CD14-positive monocyte (primary cell): Measurements from ENCODE around the gene LILRA2. TPM values are rescaled to one million over a fixed set of nuclear protein-coding genes. Genes with fewer than 3 reads are reported as not detected.
A peak's percentile ranks its signal among the peaks of the same experiment; 100 is the strongest.

Source experiments
- DNase-seq, 3 donors: peaks; one replicate each; pipeline ENCODE4 v3.0.0-alpha.2; 2011 to 2022
- H2AFZ ChIP-seq: 2 replicates; pipeline ENCODE4 v1.6.0; 2012; ENCODE audit warnings: mild to moderate bottlenecking, low read depth, low read length, inconsistent platforms; ENCODE audit not compliant: insufficient read depth, poor library complexity, severe bottlenecking
- H3K27ac ChIP-seq, 2 donors: 1 replicate in 1 of 2; 2 replicates in 1 of 2; pipeline ENCODE4 v1.5.1; 2012 to 2013; ENCODE audit warnings: low read length in 2 of 2, control low read depth in 1 of 2, inconsistent platforms in 1 of 2, low read depth in 1 of 2, mild to moderate bottlenecking in 1 of 2
- H3K27me3 ChIP-seq, 2 donors: one replicate each; pipeline versions ENCODE4 v1.6.0 to v1.6.1; 2011 to 2013; ENCODE audit warnings: low read length in 2 of 2; ENCODE audit not compliant: control insufficient read depth in 2 of 2, insufficient read depth in 2 of 2
- H3K36me3 ChIP-seq, 2 donors: replicated peaks in 1 of 2; 1 replicate in 1 of 2; 2 replicates in 1 of 2; pipeline versions ENCODE4 v1.5.1 to v1.6.1; 2012 to 2013; ENCODE audit warnings: low read length in 2 of 2, control low read depth in 1 of 2, inconsistent platforms in 1 of 2, mild to moderate bottlenecking in 1 of 2; ENCODE audit not compliant: insufficient read depth in 2 of 2, control insufficient read depth in 1 of 2
- H3K4me1 ChIP-seq, 2 donors: 1 replicate in 1 of 2; 2 replicates in 1 of 2; pipeline versions ENCODE4 v1.5.1 to v1.6.1; 2012 to 2013; ENCODE audit warnings: low read length in 2 of 2, control low read depth in 1 of 2, inconsistent platforms in 1 of 2, mild to moderate bottlenecking in 1 of 2, moderate library complexity in 1 of 2; ENCODE audit not compliant: insufficient read depth in 2 of 2, control insufficient read depth in 1 of 2
- H3K4me2 ChIP-seq: replicated peaks from 2 replicates; pipeline ENCODE3; 2012; ENCODE audit warnings: low read length, moderate library complexity, mild to moderate bottlenecking; ENCODE audit not compliant: poor library complexity, severe bottlenecking; ENCODE audit errors: extremely low read depth
- H3K4me3 ChIP-seq, 3 experiments: fragments of 200-600 bp in 1 of 3; sonication (generic) in 1 of 3; replicated peaks in 1 of 3; 1 replicate in 2 of 3; 2 replicates in 1 of 3; pipeline ENCODE4 v1.5.1; 2011 to 2013; ENCODE audit warnings: low read length in 3 of 3, mild to moderate bottlenecking in 3 of 3, control low read depth in 2 of 3, low read depth in 2 of 3, inconsistent platforms in 1 of 3, moderate library complexity in 1 of 3
- H3K79me2 ChIP-seq: 2 replicates; pipeline ENCODE4 v1.6.0; 2012; ENCODE audit warnings: mild to moderate bottlenecking, control low read depth, inconsistent platforms, low read length, moderate library complexity; ENCODE audit not compliant: insufficient read depth
- H3K9ac ChIP-seq: 2 replicates; pipeline ENCODE4 v1.6.0; 2017; ENCODE audit warnings: low read length, mild to moderate bottlenecking; ENCODE audit not compliant: insufficient read depth, poor library complexity, severe bottlenecking
- H3K9me3 ChIP-seq, 2 donors: replicated peaks in 1 of 2; 1 replicate in 1 of 2; 2 replicates in 1 of 2; pipeline versions ENCODE4 v1.5.1 to v1.6.1; 2012 to 2013; ENCODE audit warnings: low read length in 2 of 2, control low read depth in 1 of 2; ENCODE audit not compliant: control insufficient read depth in 1 of 2, insufficient read depth in 1 of 2
- H4K20me1 ChIP-seq: 2 replicates; pipeline ENCODE4 v1.6.0; 2012; ENCODE audit warnings: mild to moderate bottlenecking, low read length, control low read depth, moderate library complexity; ENCODE audit not compliant: insufficient read depth
- H3K27ac Mint-ChIP-seq, 7 donors: one replicate each; pipeline ENCODE4 v1.8.0; 2020; ENCODE audit warnings: mild to moderate bottlenecking in 7 of 7, mixed read lengths in 7 of 7, moderate library complexity in 6 of 7, inconsistent platforms in 2 of 7
- H3K27me3 Mint-ChIP-seq, 3 donors: one replicate each; pipeline ENCODE4 v1.8.0; 2021 to 2022; ENCODE audit warnings: low read depth in 3 of 3, mild to moderate bottlenecking in 3 of 3, mixed read lengths in 3 of 3, moderate library complexity in 3 of 3, inconsistent platforms in 1 of 3
- H3K36me3 Mint-ChIP-seq, 2 donors: one replicate each; pipeline ENCODE4 v1.8.0; 2020; ENCODE audit warnings: mixed read lengths in 2 of 2, inconsistent platforms in 1 of 2, mild to moderate bottlenecking in 1 of 2
- H3K4me1 Mint-ChIP-seq: one replicate; pipeline ENCODE4 v1.8.0; 2020; ENCODE audit warnings: mild to moderate bottlenecking, mixed read lengths
- H3K4me3 Mint-ChIP-seq, 2 donors: one replicate each; pipeline ENCODE4 v1.8.0; 2020; ENCODE audit warnings: mild to moderate bottlenecking in 2 of 2, mixed read lengths in 2 of 2, moderate library complexity in 1 of 2
- H3K9me3 Mint-ChIP-seq, 7 donors: one replicate each; pipeline ENCODE4 v1.8.0; 2020 to 2022; ENCODE audit warnings: mixed read lengths in 7 of 7, mild to moderate bottlenecking in 6 of 7, moderate library complexity in 6 of 7, inconsistent platforms in 2 of 7
- WGBS: methylation state at CpG from one replicate; pipeline ENCODE4 v1.1.5; 2013; ENCODE audit warnings: missing lambda C conversion rate; ENCODE audit not compliant: insufficient coverage; 5-methylcytosine and 5-hydroxymethylcytosine counted together
- intact Hi-C, 2 donors: fragments of 100-400 bp; cut with micrococcal nuclease; formaldehyde crosslinking; loops; one replicate each; pipeline versions ENCODE4 v1.15.0 to v1.15.1; 2023
- polyA plus RNA-seq, 3 donors: library from polyadenylated mRNA; depleted of rRNA in 1 of 3; unstranded in 2 of 3; stranded (reverse) in 1 of 3; fragments of 300-500 nt in 2 of 3; fragments of >200 nt in 1 of 3; fragmentation: Illumina TruSeq in 2 of 3; gene quantifications; 1 replicate in 2 of 3; 2 replicates in 1 of 3; pipeline ENCODE4 v1.2.3, GENCODE V29; 2012 to 2021
- TF ChIP-seq, protein P1 (sequence below): fragments of 200-600 bp; IDR thresholded peaks from one replicate; pipeline ENCODE4 v1.8.0; 2022; ENCODE audit warnings: antibody characterized with exemption, mild to moderate bottlenecking

The LILRA2 gene
- polyA plus RNA-seq, 3 donors: 333 to 451 (median 377) TPM

DNA sequence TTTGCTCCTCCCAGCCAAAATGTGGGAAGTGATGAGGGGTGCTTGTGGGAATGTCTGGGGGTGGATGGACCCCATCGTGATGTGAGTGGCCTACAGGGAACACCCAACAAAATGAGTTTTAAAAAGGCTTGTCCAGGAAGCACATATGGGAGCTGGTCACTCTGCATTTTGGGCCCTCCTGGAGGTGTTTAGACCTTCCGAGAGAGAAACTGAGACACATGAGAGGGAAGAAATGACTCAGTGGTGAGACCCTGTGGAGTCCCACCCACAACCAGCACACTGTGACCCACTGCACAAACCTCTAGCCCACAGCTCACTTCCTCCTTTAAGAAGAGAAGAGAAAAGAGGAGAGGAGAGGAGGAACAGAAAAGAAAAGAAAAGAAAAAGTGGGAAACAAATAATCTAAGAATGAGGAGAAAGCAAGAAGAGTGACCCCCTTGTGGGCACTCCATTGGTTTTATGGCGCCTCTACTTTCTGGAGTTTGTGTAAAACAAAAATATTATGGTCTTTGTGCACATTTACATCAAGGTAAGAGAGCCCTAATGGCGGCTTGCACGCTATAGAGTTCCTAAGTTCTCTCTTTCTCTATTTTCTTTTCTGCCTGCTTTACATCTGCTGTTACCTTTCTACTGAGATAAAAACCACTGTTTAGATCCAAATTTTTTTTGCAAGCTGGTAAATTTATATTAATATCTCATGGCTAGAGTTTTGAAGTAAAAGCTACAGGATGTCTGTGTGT, 43.4 kb downstream of the LILRA2 start:
- Histone ChIP-seq H3K27ac (peak overlapping the region; percentile 19 to 43), H3K4me2 (peak overlapping the region; percentile 49), H2AFZ (peak overlapping the region; percentile 10), H4K20me1 (no peaks in the 10 kb centered on the region), H3K79me2 (no peaks in the 10 kb centered on the region), H3K27me3 (no peaks in the 10 kb centered on the region), H3K36me3 (no peaks in the 10 kb centered on the region), H3K9me3 (no peaks in the 10 kb centered on the region), H3K4me1 (peaks cover 36 to 47% of the 10 kb centered on the region in 2 donors), H3K4me3 (peak overlapping the region in 2 of 3 experiments; percentile 6 to 62), H3K9ac (no peak overlapping the region)
- H3K4me3 Mint-ChIP-seq: peak overlapping the region; percentile 62 to 83
- peak overlapping the region in 6 of 7 donors; percentile 38 to 85 (median 78) for H3K27ac Mint-ChIP-seq
- H3K9me3 Mint-ChIP-seq: peaks cover 0 to 5% (median 0%) of the 10 kb centered on the region in 7 donors
- intact Hi-C loops: no loop called here
- 17% methylated on average over 1 of the region's 5 CpGs for WGBS
- peaks cover 0 to 5% of the 10 kb centered on the region in 2 donors for H3K36me3 Mint-ChIP-seq
- TF ChIP-seq, protein P1, sequence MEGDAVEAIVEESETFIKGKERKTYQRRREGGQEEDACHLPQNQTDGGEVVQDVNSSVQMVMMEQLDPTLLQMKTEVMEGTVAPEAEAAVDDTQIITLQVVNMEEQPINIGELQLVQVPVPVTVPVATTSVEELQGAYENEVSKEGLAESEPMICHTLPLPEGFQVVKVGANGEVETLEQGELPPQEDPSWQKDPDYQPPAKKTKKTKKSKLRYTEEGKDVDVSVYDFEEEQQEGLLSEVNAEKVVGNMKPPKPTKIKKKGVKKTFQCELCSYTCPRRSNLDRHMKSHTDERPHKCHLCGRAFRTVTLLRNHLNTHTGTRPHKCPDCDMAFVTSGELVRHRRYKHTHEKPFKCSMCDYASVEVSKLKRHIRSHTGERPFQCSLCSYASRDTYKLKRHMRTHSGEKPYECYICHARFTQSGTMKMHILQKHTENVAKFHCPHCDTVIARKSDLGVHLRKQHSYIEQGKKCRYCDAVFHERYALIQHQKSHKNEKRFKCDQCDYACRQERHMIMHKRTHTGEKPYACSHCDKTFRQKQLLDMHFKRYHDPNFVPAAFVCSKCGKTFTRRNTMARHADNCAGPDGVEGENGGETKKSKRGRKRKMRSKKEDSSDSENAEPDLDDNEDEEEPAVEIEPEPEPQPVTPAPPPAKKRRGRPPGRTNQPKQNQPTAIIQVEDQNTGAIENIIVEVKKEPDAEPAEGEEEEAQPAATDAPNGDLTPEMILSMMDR: no peak
- H3K4me1 Mint-ChIP-seq: peaks cover 57% of the 10 kb centered on the region
- DNase-seq: no peak
- peaks cover 0 to 3% (median 1%) of the 10 kb centered on the region in 3 donors for H3K27me3 Mint-ChIP-seq

DNA sequence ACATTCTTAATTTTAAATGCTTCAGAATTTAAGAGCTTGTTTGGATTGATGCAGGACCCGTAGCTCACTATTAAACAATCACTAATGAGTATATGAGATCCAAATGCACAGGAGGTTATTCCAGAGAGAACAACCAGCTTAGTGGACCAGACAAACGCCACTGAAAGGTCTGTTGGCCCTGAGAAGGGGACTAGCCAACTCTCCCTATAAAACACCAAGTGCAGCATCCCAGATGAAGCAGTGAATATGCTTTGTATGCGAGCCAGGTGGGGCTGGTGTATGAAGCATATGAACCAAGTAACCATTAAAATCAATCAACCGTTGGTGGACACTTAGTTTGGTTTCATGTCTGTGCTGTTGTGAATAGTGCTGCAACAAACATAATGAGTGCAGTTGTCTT, 46.9 kb downstream of the LILRA2 start:
- TF ChIP-seq, protein P1: no peak
- Histone ChIP-seq H3K36me3 (no peaks in the 10 kb centered on the region), H3K4me2 (peak overlapping the region; percentile 22), H3K9ac (no peak overlapping the region), H3K4me3 (no peak overlapping the region), H2AFZ (no peak overlapping the region), H3K79me2 (no peaks in the 10 kb centered on the region), H3K27me3 (no peaks in the 10 kb centered on the region), H4K20me1 (no peaks in the 10 kb centered on the region), H3K9me3 (no peaks in the 10 kb centered on the region), H3K4me1 (peaks cover 23 to 38% of the 10 kb centered on the region in 2 donors), H3K27ac (no peak overlapping the region)
- no CpG with 5 or more reads among the region's 4 CpGs for WGBS
- H3K4me1 Mint-ChIP-seq: peaks cover 48% of the 10 kb centered on the region
- intact Hi-C loops: no loop called here
- no peak overlapping the region for H3K27ac Mint-ChIP-seq
- H3K36me3 Mint-ChIP-seq: peaks cover 3% of the 10 kb centered on the region in 2 donors
- H3K9me3 Mint-ChIP-seq: no peaks in the 10 kb centered on the region
- DNase-seq: no peak
- peak overlapping the region in 1 of 2 donors; percentile 42 for H3K4me3 Mint-ChIP-seq
- peaks cover 0 to 6% (median 1%) of the 10 kb centered on the region in 3 donors for H3K27me3 Mint-ChIP-seq
